GM12878 (cell line): Measurements from ENCODE around the gene CD52. TPM values are rescaled to one million over a fixed set of nuclear protein-coding genes. Genes with fewer than 3 reads are reported as not detected.

Experiments used
- ATAC-seq: fragments of 200-7000 bp; cut with Tn5 transposase; 3 replicates; pipeline ENCODE4 v1.9.1; 2020; ENCODE audit warnings: mild to moderate bottlenecking, moderate library complexity
- BruUV-seq: library from RNA; stranded (reverse); fragments of 400-500 nt; replicated peaks from 2 replicates; lab custom pipeline; 2021; lab: Mats Ljungman, UMichigan
- CTCF ChIA-PET: fragments of 300-600 bp; sonication (Branson Sonifier 250); formaldehyde crosslinking; extraction: SDS; loops from one replicate; lab custom pipeline; 2021; ENCODE audit warnings: inconsistent platforms; lab: Yijun Ruan, JAX
- POLR2A ChIA-PET: fragments of 350-600 bp; formaldehyde crosslinking; extraction: SDS; loops from one replicate; lab custom pipeline; 2021; ENCODE audit warnings: inconsistent platforms; lab: Charles Lee
- RAD21 ChIA-PET: fragments of 300-600 bp; sonication (Branson Sonifier 250); formaldehyde crosslinking; loops from one replicate; lab custom pipeline; 2023; ENCODE audit warnings: antibody characterized with exemption; ENCODE audit not compliant: unreplicated experiment; lab: Charles Lee
- SMC1A ChIA-PET: fragments of 300-600 bp; sonication (Branson Sonifier 250); formaldehyde crosslinking; loops from one replicate; lab custom pipeline; 2023; ENCODE audit not compliant: unreplicated experiment, uncharacterized antibody; lab: Charles Lee
- DNase-seq: peaks from one replicate; pipeline ENCODE4 v3.0.0-alpha.2; 2011; ENCODE audit warnings: low read depth, low spot score
- FAIRE-seq: peaks from 3 replicates; lab custom pipeline; 2011; peaks lifted over from hg19 to GRCh38; lab: Jason Lieb, UNC
- H2AFZ ChIP-seq: 2 replicates; pipeline ENCODE4 v1.6.0; 2011; ENCODE audit warnings: low read depth, low read length, control low read depth; ENCODE audit not compliant: control insufficient read depth
- H3K27ac ChIP-seq: 2 replicates; pipeline ENCODE4 v1.5.1; 2011; ENCODE audit warnings: control low read depth; ENCODE audit not compliant: control insufficient read depth, insufficient read depth
- H3K27me3 ChIP-seq, 2 experiments: replicated peaks in 1 of 2; 2 replicates each; pipeline versions ENCODE4 v1.6.0 to v1.6.1; 2011; ENCODE audit warnings: low read length in 1 of 2; ENCODE audit not compliant: control insufficient read depth in 2 of 2, insufficient read depth in 2 of 2
- H3K36me3 ChIP-seq, 2 experiments: 2 replicates each; pipeline ENCODE4 v1.5.1; 2011; ENCODE audit warnings: low read length in 1 of 2; ENCODE audit not compliant: control insufficient read depth in 2 of 2, insufficient read depth in 2 of 2
- H3K4me1 ChIP-seq: 2 replicates; pipeline ENCODE4 v1.6.1; 2011; ENCODE audit warnings: mild to moderate bottlenecking, low read length, moderate library complexity, mixed read lengths; ENCODE audit not compliant: control insufficient read depth, insufficient read depth
- H3K4me2 ChIP-seq: 2 replicates; pipeline ENCODE4 v1.6.0; 2011; ENCODE audit warnings: control low read depth; ENCODE audit not compliant: control insufficient read depth, insufficient read depth
- H3K4me3 ChIP-seq: fragments of 200-600 bp; sonication (generic); 2 replicates; pipeline ENCODE4 v1.5.1; 2016
- H3K79me2 ChIP-seq: 2 replicates; pipeline ENCODE4 v1.6.0; 2011; ENCODE audit warnings: low read length; ENCODE audit not compliant: control insufficient read depth, insufficient read depth
- H3K9ac ChIP-seq: 2 replicates; pipeline ENCODE4 v1.8.0; 2011; ENCODE audit warnings: low read length, control low read depth, mixed read lengths; ENCODE audit not compliant: control insufficient read depth, insufficient read depth
- H3K9me3 ChIP-seq: replicated peaks from 3 replicates; pipeline ENCODE4 v1.5.1; 2011; ENCODE audit warnings: mild to moderate bottlenecking, low read length; ENCODE audit not compliant: control insufficient read depth, insufficient read depth
- H4K20me1 ChIP-seq: 2 replicates; pipeline ENCODE4 v1.6.0; 2011; ENCODE audit not compliant: control insufficient read depth, insufficient read depth
- FOXK2 ChIP-seq: fragments of 450-650 bp; IDR thresholded peaks from 2 replicates; pipeline ENCODE4 v1.6.1; 2017; ENCODE audit warnings: mild to moderate bottlenecking, moderate library complexity
- NR2C2 ChIP-seq: IDR thresholded peaks from 2 replicates; pipeline ENCODE4 v1.6.1; 2011; ENCODE audit warnings: borderline replicate concordance, low read depth; ENCODE audit not compliant: control insufficient read depth, insufficient read length
- PAX5 ChIP-seq: IDR thresholded peaks from 2 replicates; pipeline ENCODE4 v1.6.1; 2011; ENCODE audit warnings: low read depth, low read length, borderline replicate concordance
- POLR2AphosphoS5 ChIP-seq: IDR thresholded peaks from 2 replicates; pipeline ENCODE4 v1.6.1; 2011; ENCODE audit warnings: mild to moderate bottlenecking, low read length, inconsistent platforms
- RBBP5 ChIP-seq: fragments of 200-600 bp; sonication (generic); conservative IDR thresholded peaks from 2 replicates; pipeline ENCODE4 v1.6.1; 2016
- RELA ChIP-seq: fragments of 450-650 bp; IDR thresholded peaks from 2 replicates; pipeline ENCODE4 v1.8.0; 2014; ENCODE audit warnings: borderline replicate concordance; ENCODE audit not compliant: partially characterized antibody
- SIN3A ChIP-seq: IDR thresholded peaks from 2 replicates; pipeline ENCODE4 v1.6.1; 2012; ENCODE audit warnings: low read depth, low read length, improper control_type of control experiment
- SUZ12 ChIP-seq: fragments of 200-600 bp; sonication (generic); IDR thresholded peaks from one replicate; pipeline ENCODE4 v1.6.1; 2018; ENCODE audit warnings: antibody characterized with exemption, mild to moderate bottlenecking; ENCODE audit not compliant: unreplicated experiment
- TARDBP ChIP-seq: IDR thresholded peaks from 2 replicates; pipeline ENCODE4 v1.6.1; 2016; ENCODE audit warnings: borderline replicate concordance
- ZNF207 ChIP-seq: fragments of 450-650 bp; IDR thresholded peaks from 2 replicates; pipeline ENCODE4 v1.6.1; 2014; ENCODE audit warnings: antibody characterized with exemption, mild to moderate bottlenecking, borderline replicate concordance
- WGBS: methylation state at CpG from one replicate; pipeline ENCODE4 v1.1.6; 2016; ENCODE audit warnings: low lambda C conversion rate; ENCODE audit not compliant: insufficient replicate concordance, insufficient coverage; ENCODE audit errors: missing lambda C conversion rate; 5-methylcytosine and 5-hydroxymethylcytosine counted together
- in situ Hi-C: fragments of 300-500 bp; cut with MboI; formaldehyde crosslinking; loops from 9 replicates; pipeline ENCODE4 v1.14.3; 2018; ENCODE audit warnings: mixed read lengths
- intact Hi-C: fragments of 100-400 bp; cut with micrococcal nuclease; formaldehyde crosslinking; loops from one replicate; pipeline ENCODE4 v1.14.2; 2022; ENCODE audit not compliant: unreplicated experiment
- polyA plus RNA-seq, 11 experiments: library from polyadenylated mRNA; depleted of rRNA in 4 of 11; unstranded in 6 of 11; stranded (reverse) in 5 of 11; fragments of >200 nt; fragmentation: Nextera tagmentation in 4 of 11; fragmentation: Illumina TruSeq in 1 of 11; extraction: Ambion mirVana in 4 of 11; extraction: Trizol in 1 of 11; gene quantifications; 1 replicate in 1 of 11; 2 replicates in 10 of 11; pipeline versions ENCODE4 v1.2.1 to v1.2.3, GENCODE V29; 2011 to 2016; ENCODE audit warnings: inconsistent platforms in 2 of 11, missing spikeins in 2 of 11, low read depth in 1 of 11
- total RNA-seq, 4 experiments: library from RNA; depleted of rRNA in 3 of 4; stranded (reverse); fragments of >200 nt in 3 of 4; fragmentation: Illumina TruSeq in 1 of 4; extraction: Trizol in 1 of 4; gene quantifications; 2 replicates each; pipeline versions ENCODE4 v1.2.1 to v1.2.3, GENCODE V29; 2013 to 2021
- TF ChIP-seq, protein P1 (sequence below): IDR thresholded peaks from 2 replicates; pipeline ENCODE4 v1.6.1; 2012; ENCODE audit warnings: mild to moderate bottlenecking, low read depth, low read length

CD52 gene
- total and polyA plus RNA-seq, 10 of the 15 experiments (the other 5 are each of a cell fraction or from before 2014, with no cell fraction given): 237 to 2,736 (median 532) TPM

DNA sequence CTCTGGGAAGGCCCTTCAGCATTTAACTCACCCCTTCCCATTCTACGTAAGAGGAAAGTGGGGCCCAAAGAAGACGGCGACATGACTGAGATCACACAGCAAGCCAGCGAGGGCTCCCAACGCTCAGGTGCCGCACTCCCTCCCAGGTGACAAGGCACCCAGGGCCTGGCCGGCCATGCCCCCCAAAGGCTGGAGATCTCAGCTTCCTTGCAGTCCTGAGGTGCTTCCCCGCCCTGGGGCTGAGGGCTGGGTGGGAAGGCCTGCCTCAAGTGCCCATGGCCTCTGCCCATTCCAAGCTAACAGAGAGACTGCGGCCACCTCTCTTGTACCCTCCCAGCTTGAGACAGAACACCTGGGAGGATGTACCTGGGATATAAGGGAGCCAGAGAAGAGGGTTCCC is 37.2 kb downstream of the CD52 start:
- DNase-seq: no peak
- Histone ChIP-seq H3K27ac (no peak overlapping the region), H3K9ac (no peak overlapping the region), H2AFZ (no peak overlapping the region), H3K36me3 (no peaks in the 10 kb centered on the region), H3K27me3 (peaks cover 0 to 2% of the 10 kb centered on the region in 2 experiments; a peak in 3 of 4 replicates), H3K4me1 (no peaks in the 10 kb centered on the region), H4K20me1 (no peaks in the 10 kb centered on the region), H3K9me3 (no peaks in the 10 kb centered on the region), H3K79me2 (no peaks in the 10 kb centered on the region), H3K4me2 (no peak overlapping the region), H3K4me3 (no peak overlapping the region)
- FAIRE-seq: no peak
- no peak for ATAC-seq
- ChIA-PET POLR2A (no interaction called here), RAD21 (no interaction called here), CTCF (no interaction called here), SMC1A (interaction anchor here (1.6 kb wide), 1 partner anchor 70 kb away, joined by 3 read pairs; no protein-coding TSS in a partner anchor)
- intact Hi-C loops (no loop called here), in situ Hi-C loops (no loop called here)
- BruUV-seq: no TSS peak
- WGBS: 51% methylated on average over 9 of the region's 9 CpGs
- TF ChIP-seq POLR2AphosphoS5 (no peak), PAX5 (no peak), SIN3A (no peak), ZNF207 (no peak), TARDBP (no peak), RELA (no peak), RBBP5 (no peak), NR2C2 (no peak), FOXK2 (no peak), SUZ12 (no peak)
- TF ChIP-seq, protein P1, sequence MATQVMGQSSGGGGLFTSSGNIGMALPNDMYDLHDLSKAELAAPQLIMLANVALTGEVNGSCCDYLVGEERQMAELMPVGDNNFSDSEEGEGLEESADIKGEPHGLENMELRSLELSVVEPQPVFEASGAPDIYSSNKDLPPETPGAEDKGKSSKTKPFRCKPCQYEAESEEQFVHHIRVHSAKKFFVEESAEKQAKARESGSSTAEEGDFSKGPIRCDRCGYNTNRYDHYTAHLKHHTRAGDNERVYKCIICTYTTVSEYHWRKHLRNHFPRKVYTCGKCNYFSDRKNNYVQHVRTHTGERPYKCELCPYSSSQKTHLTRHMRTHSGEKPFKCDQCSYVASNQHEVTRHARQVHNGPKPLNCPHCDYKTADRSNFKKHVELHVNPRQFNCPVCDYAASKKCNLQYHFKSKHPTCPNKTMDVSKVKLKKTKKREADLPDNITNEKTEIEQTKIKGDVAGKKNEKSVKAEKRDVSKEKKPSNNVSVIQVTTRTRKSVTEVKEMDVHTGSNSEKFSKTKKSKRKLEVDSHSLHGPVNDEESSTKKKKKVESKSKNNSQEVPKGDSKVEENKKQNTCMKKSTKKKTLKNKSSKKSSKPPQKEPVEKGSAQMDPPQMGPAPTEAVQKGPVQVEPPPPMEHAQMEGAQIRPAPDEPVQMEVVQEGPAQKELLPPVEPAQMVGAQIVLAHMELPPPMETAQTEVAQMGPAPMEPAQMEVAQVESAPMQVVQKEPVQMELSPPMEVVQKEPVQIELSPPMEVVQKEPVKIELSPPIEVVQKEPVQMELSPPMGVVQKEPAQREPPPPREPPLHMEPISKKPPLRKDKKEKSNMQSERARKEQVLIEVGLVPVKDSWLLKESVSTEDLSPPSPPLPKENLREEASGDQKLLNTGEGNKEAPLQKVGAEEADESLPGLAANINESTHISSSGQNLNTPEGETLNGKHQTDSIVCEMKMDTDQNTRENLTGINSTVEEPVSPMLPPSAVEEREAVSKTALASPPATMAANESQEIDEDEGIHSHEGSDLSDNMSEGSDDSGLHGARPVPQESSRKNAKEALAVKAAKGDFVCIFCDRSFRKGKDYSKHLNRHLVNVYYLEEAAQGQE: no peak
